Testis (tissue), 2 donors: Measurements from ENCODE around the gene ZNF500.

Experiments used
- CTCF ChIP-seq, 3 experiments: fragments of 450-650 bp in 2 of 3; fragments of 200-600 bp in 1 of 3; sonication (generic) in 1 of 3; IDR thresholded peaks; one replicate each; pipeline ENCODE4 v1.5.1; 2016 to 2019; ENCODE audit warnings: antibody characterized with exemption in 3 of 3, mild to moderate bottlenecking in 2 of 3, moderate library complexity in 1 of 3
- POLR2A ChIP-seq: fragments of 450-650 bp; IDR thresholded peaks from one replicate; pipeline ENCODE4 v1.6.1; 2017; ENCODE audit warnings: antibody characterized with exemption, mild to moderate bottlenecking, moderate library complexity

DNA sequence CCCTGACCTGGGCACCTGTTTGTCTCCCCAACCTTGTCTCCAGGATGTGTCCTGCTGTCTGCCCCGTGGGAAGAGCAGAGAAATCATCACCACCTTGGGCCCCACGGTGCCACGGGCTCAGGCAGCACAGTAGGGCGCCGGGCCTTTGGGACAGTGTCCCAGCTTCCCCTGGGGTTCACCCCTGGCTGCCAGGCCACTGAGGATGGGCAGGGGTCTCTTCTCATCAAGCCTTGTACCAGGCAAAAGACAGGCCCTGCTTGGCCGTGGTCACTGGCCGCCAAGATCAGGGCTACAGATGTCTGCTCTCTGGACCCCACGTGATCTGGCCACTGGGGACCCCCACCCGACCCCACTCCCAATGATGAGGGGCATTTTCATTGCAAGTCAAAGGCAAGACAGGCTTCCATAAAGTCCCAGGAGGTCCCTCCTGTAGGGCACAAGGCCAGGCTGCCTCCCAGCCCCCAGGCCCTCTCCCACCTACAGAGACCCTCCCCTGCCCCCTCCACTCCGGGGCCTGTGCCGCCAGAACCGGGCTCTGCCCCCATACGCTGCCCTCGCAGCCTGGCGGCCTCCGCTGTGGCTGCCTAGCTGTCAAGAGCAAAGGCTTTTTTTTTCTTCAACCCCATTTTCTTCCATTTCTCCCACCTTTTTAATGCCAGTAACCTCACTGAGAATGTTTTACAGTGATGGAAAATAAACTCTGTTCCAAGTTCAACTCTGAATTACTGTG, 18.1 kb downstream of the ZNF500 start:
- TF ChIP-seq CTCF (IDR thresholded peaks at IDR 0.05) (no peak), POLR2A (no peak)
